GM18508 (cell line): ENCODE results near the gene BCDIN3D.

Experiments used
- ATAC-seq: cut with Tn5 transposase; IDR thresholded peaks from one replicate; pipeline ENCODE4 v1.9.1; 2021; ENCODE audit warnings: moderate number of reproducible peaks; ENCODE audit not compliant: insufficient read depth, unreplicated experiment

BCDIN3D gene

GRCh38 chr12:49800421-49801140 lies 42.3 kb downstream of the BCDIN3D start:
- no peak for ATAC-seq

- ATAC-seq: no peak
Measured at GRCh38 chr12:49798934-49799333, 44.0 kb downstream of the BCDIN3D start.

- no peak for ATAC-seq
Measured at GRCh38 chr12:49798248-49798647, 44.7 kb downstream of the BCDIN3D start.

GRCh38 chr12:49797449-49797776 lies 45.5 kb downstream of the BCDIN3D start:
- ATAC-seq: no peak

GRCh38 chr12:49796606-49797448 lies 46.1 kb downstream of the BCDIN3D start:
- no peak for ATAC-seq

- no peak for ATAC-seq
Measured at GRCh38 chr12:49796155-49796554, 46.8 kb downstream of the BCDIN3D start.

- ATAC-seq: no peak
Measured at GRCh38 chr12:49795654-49796105, 47.2 kb downstream of the BCDIN3D start.

- no peak for ATAC-seq
Measured at GRCh38 chr12:49794811-49795653, 47.9 kb downstream of the BCDIN3D start.

- no peak for ATAC-seq
Measured at GRCh38 chr12:49794021-49794420, 48.9 kb downstream of the BCDIN3D start.

GRCh38 chr12:49793620-49794019 lies 49.3 kb downstream of the BCDIN3D start:
- ATAC-seq: no peak

GRCh38 chr12:49792976-49793580 lies 49.8 kb downstream of the BCDIN3D start:
- no peak for ATAC-seq

GRCh38 chr12:49792181-49792970 lies 50.5 kb downstream of the BCDIN3D start:
- ATAC-seq: no peak

- ATAC-seq: no peak
Measured at GRCh38 chr12:49791700-49792099, 51.2 kb downstream of the BCDIN3D start.

- no peak for ATAC-seq
Measured at GRCh38 chr12:49790741-49791555, 52.0 kb downstream of the BCDIN3D start.

GRCh38 chr12:49789992-49790391 lies 52.9 kb downstream of the BCDIN3D start:
- ATAC-seq: no peak

GRCh38 chr12:49787672-49788071 lies 55.2 kb downstream of the BCDIN3D start:
- no peak for ATAC-seq
